K562 (cell line): ENCODE data around the gene EGR2. TPM values are rescaled to one million over a fixed set of nuclear protein-coding genes. Genes with fewer than 3 reads are reported as not detected.

Experiments
- DDX20 ChIP-seq: fragments of 450-650 bp; IDR thresholded peaks from 2 replicates; pipeline ENCODE4 v1.6.1; 2016; ENCODE audit warnings: missing genetic modification characterization, low read depth, mild to moderate bottlenecking, missing compliant biosample characterization, moderate library complexity
- HINFP ChIP-seq: fragments of 450-650 bp; conservative IDR thresholded peaks from 2 replicates; pipeline ENCODE4 v1.6.1; 2016; ENCODE audit warnings: missing genetic modification characterization, low read depth, mild to moderate bottlenecking, control low read depth, missing compliant biosample characterization
- HNRNPLL ChIP-seq: fragments of 200-400 bp; formaldehyde crosslinking; IDR thresholded peaks from 2 replicates; pipeline ENCODE4 v1.6.1; 2017; ENCODE audit warnings: low read length, low read depth, mild to moderate bottlenecking; ENCODE audit not compliant: poor library complexity, severe bottlenecking
- PHTF2 ChIP-seq: fragments of 250-450 bp; sonication (Bioruptor Pico); IDR thresholded peaks from 2 replicates; pipeline ENCODE4 v1.5.0; 2021; ENCODE audit warnings: mild to moderate bottlenecking
- PKNOX1 ChIP-seq: fragments of 450-650 bp; IDR thresholded peaks from 2 replicates; pipeline ENCODE4 v1.6.1; 2016
- POLR2G ChIP-seq: fragments of 200-400 bp; formaldehyde crosslinking; IDR thresholded peaks from 2 replicates; pipeline ENCODE4 v1.6.1; 2017; ENCODE audit warnings: low read depth, mild to moderate bottlenecking, antibody characterized with exemption, low read length, moderate library complexity
- RERE ChIP-seq: sonication (generic); formaldehyde crosslinking; IDR thresholded peaks from 2 replicates; pipeline ENCODE4 v1.8.0; 2023; ENCODE audit warnings: missing genetic modification reagents, mild to moderate bottlenecking, borderline replicate concordance
- ZNF212 ChIP-seq: fragments of 450-650 bp; formaldehyde crosslinking; IDR thresholded peaks from 2 replicates; pipeline ENCODE4 v1.4.0; 2020; ENCODE audit warnings: mild to moderate bottlenecking
- ZNF561 ChIP-seq: fragments of 450-650 bp; formaldehyde crosslinking; conservative IDR thresholded peaks from 2 replicates; pipeline ENCODE4 v1.4.0; 2020; ENCODE audit warnings: mild to moderate bottlenecking, moderate library complexity
- ZNF780A ChIP-seq: fragments of 250-450 bp; sonication (Bioruptor Pico); IDR thresholded peaks from 2 replicates; pipeline ENCODE4 v1.5.0; 2021; ENCODE audit warnings: mild to moderate bottlenecking
- polyA plus RNA-seq, 8 experiments: library from polyadenylated mRNA; depleted of rRNA in 4 of 8; stranded (reverse) in 5 of 8; unstranded in 3 of 8; fragments of >200 nt; fragmentation: Nextera tagmentation in 2 of 8; fragmentation: Illumina TruSeq in 1 of 8; extraction: Ambion mirVana in 2 of 8; extraction: Trizol in 1 of 8; gene quantifications; 2 replicates each; pipeline versions ENCODE4 v1.2.1 to v1.2.3, GENCODE V29; 2011 to 2014; ENCODE audit warnings: inconsistent platforms in 1 of 8, missing spikeins in 1 of 8
- total RNA-seq, 7 experiments: library from RNA; depleted of rRNA in 6 of 7; stranded (reverse); fragments of >200 nt in 6 of 7; fragmentation: Illumina TruSeq in 2 of 7; extraction: Trizol in 2 of 7; gene quantifications; 2 replicates each; pipeline versions ENCODE4 v1.2.1 to v1.2.3, GENCODE V29; 2011 to 2021; ENCODE audit warnings: low replicate concordance in 1 of 7

Gene EGR2
- total and polyA plus RNA-seq, 9 of the 15 experiments (the other 6 are each of a cell fraction or from before 2014, with no cell fraction given): 0.08 to 0.18 (median 0.12) TPM; not detected in 4

DNA sequence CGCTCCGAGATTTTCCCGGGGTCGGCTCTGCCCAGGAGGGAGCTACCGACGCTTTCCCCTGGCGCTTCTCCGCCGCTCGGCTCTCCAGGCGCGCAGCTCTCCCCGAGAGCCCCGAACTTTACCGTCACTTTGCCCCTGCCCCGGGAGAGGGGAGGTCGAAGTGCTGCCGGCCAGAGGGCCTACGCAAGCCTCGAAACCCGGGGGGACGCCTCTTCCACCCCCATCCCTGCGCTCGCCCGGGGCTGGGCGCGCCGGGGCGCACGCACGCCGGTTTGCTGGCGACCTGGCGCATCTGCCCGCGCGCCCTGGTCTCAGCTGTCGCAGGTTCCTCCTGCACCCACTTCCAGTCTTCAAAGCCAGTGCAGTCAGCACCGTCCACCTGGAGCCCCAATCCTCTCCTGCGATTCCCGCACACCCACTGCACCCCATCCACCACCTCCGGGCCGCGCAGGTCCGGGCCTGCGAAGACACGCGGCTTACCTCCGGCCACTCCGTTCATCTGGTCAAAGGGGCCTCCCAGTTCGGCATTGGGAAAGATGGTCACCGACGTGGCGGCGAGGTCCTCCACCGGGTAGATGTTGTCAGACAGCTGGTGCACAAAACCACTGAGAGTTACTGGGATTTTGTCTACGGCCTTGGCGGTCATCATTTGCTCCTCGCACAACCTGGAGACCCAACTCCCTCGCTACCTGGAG is 638 bp downstream of the EGR2 start (continued):
- TF ChIP-seq HINFP (no peak), HNRNPLL (no peak), ZNF212 (CRISPR knock-in tag) (no peak), ZNF780A (CRISPR knock-in tag) (no peak), PKNOX1 (no peak), PHTF2 (CRISPR knock-in tag) (no peak), ZNF561 (CRISPR knock-in tag) (no peak), DDX20 (no peak), RERE (no peak), POLR2G (peak; percentile 56)
